Measurements from ENCODE around the gene FAM131B. TPM values are rescaled to one million over a fixed set of nuclear protein-coding genes. Genes with fewer than 3 reads are reported as not detected.

FAM131B gene
- total and polyA plus RNA-seq, 11 donors = 0.15 to 0.79 (median 0.40) TPM

GRCh38 chr7:143384661-143385631, 22.4 kb upstream of the FAM131B start:
- no peak for TF ChIP-seq POLR2A (IDR thresholded peaks at IDR 0.05)
- no peak for TF ChIP-seq CTCF (IDR thresholded peaks at IDR 0.05)
- Histone ChIP-seq H3K9me3 (no peaks in the 10 kb centered on the region), H3K27ac (peak overlapping the region in 10 of 12 donors; percentile 25 to 100 (median 49)), H3K27me3 (no peaks in the 10 kb centered on the region), H3K4me3 (peak overlapping the region in 9 of 12 donors; percentile 2 to 96 (median 88)), H3K36me3 (peaks cover 0 to 55% (median 31%) of the 10 kb centered on the region in 9 donors), H3K4me1 (peaks cover 7 to 78% (median 50%) of the 10 kb centered on the region in 12 donors)
- intact Hi-C loops (cut with DNase I) = loop anchor here in 6 of 10 donors (5.0 to 10.0 kb wide), 6 partner anchors 32 to 520 kb away; partner anchors contain the start of genes CASP2 (in 4 of the 6), TMEM139 (in 2 of the 6) and TCAF1 (in 1 of the 6)
- ATAC-seq (no peak), DNase-seq (peak in 3 of 5 donors; percentile 42 to 62 (median 46))
- WGBS, 4 donors = 62 to 68% (median 67%) methylated on average over 14 of the region's 14 CpGs

- Histone ChIP-seq H3K27me3 (no peaks in the 10 kb centered on the region), H3K27ac (peak overlapping the region in 10 of 12 donors; percentile 17 to 100 (median 45)), H3K4me3 (peak overlapping the region in 9 of 12 donors; percentile 2 to 96 (median 88)), H3K36me3 (peaks cover 0 to 47% (median 24%) of the 10 kb centered on the region in 9 donors), H3K4me1 (peaks cover 7 to 78% (median 57%) of the 10 kb centered on the region in 12 donors), H3K9me3 (no peaks in the 10 kb centered on the region)
- TF ChIP-seq POLR2A (IDR thresholded peaks at IDR 0.05) (no peak), CTCF (IDR thresholded peaks at IDR 0.05) (no peak)
- no peak for DNase-seq
- intact Hi-C loops (cut with DNase I) = loop anchor here in 6 of 10 donors (5.0 to 10.0 kb wide), 6 partner anchors 33 to 521 kb away; partner anchors contain the start of genes CASP2 (in 4 of the 6), TMEM139 (in 2 of the 6) and TCAF1 (in 1 of the 6)
- ATAC-seq = no peak
- WGBS, 4 donors = 53 to 61% (median 55%) methylated on average over 5 of the region's 5 CpGs
Measured at GRCh38 chr7:143384148-143384547, 21.6 kb upstream of the FAM131B start.

GRCh38 chr7:143383642-143383957, 21.1 kb upstream of the FAM131B start:
- Histone ChIP-seq H3K4me1 (peaks cover 7 to 78% (median 61%) of the 10 kb centered on the region in 12 donors), H3K27me3 (no peaks in the 10 kb centered on the region), H3K9me3 (no peaks in the 10 kb centered on the region), H3K27ac (peak overlapping the region in 9 of 12 donors; percentile 17 to 100 (median 97)), H3K4me3 (peak overlapping the region in 8 of 12 donors; percentile 73 to 96 (median 90)), H3K36me3 (peaks cover 0 to 41% (median 18%) of the 10 kb centered on the region in 9 donors)
- ATAC-seq (no peak), DNase-seq (no peak)
- 55 to 76% (median 74%) methylated on average over 1 of the region's 1 CpG for WGBS, 4 donors
- intact Hi-C loops (cut with DNase I) = loop anchor here in 6 of 10 donors (5.0 to 10.0 kb wide), 6 partner anchors 34 to 521 kb away; partner anchors contain the start of genes CASP2 (in 4 of the 6), TMEM139 (in 2 of the 6) and TCAF1 (in 1 of the 6)
- no peak for TF ChIP-seq CTCF (IDR thresholded peaks at IDR 0.05)

All from heart left ventricle (tissue), 16 donors.